ENCODE results near the gene KCNMB3.

DNA sequence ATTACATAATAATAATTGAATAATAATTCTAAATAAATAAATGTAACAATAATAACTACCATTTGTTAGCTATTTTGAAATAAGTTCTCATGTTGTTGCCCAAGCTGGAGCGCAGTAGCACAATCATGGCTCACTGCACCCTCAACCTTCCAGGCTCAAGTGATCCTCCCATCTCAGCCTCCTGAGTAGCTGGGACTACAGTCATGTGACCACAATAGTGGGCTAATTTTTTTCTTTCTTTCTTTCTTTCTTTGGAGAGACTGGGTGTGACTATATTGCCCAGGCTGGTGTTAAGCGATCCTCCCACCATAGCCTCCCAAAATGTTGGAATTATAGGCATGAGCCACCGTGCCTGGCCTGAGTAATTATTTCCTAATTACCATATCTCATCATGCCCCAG, 30.9 kb upstream of the KCNMB3 start:
- TF ChIP-seq RFXANK (CRISPR knock-in tag; IDR thresholded peaks at IDR 0.05) = no peak
- TF ChIP-seq, protein P1, sequence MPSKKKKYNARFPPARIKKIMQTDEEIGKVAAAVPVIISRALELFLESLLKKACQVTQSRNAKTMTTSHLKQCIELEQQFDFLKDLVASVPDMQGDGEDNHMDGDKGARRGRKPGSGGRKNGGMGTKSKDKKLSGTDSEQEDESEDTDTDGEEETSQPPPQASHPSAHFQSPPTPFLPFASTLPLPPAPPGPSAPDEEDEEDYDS (CRISPR knock-in tag; IDR thresholded peaks at IDR 0.05) = no peak

All from HepG2 (cell line).